ENCODE data around the gene IRF8. TPM values are rescaled to one million over a fixed set of nuclear protein-coding genes. Genes with fewer than 3 reads are reported as not detected.
"Not testable (repeated sequence)": the region's sequence is repeated elsewhere in the genome, so short reads cannot be mapped to it uniquely, and the experiment has no call there.

The IRF8 gene
- polyA plus RNA-seq, 12 donors, result 3.8 to 30.9 (median 5.8) TPM; not detected in 1

DNA sequence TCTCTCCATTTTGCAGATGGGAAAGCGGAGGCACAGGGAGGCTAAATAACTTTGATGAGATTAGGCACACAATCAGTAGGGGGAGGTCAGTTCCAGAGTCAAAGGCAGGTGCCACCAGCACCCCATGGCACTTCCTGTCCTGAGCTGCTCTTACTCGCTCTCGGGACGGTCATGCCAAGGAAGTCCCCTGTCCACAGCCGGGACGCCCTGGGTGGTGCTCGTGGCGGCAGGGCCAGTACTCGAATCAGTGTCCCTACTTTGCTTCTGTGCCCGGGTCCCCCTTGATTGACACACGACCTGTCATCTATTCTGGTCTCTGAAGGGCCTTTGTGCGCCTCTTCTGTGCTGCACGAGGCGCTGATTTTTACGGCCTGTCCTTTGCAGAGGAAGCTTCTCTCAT lies 31.3 kb downstream of the IRF8 start:
- DNase-seq, result no peak

DNA sequence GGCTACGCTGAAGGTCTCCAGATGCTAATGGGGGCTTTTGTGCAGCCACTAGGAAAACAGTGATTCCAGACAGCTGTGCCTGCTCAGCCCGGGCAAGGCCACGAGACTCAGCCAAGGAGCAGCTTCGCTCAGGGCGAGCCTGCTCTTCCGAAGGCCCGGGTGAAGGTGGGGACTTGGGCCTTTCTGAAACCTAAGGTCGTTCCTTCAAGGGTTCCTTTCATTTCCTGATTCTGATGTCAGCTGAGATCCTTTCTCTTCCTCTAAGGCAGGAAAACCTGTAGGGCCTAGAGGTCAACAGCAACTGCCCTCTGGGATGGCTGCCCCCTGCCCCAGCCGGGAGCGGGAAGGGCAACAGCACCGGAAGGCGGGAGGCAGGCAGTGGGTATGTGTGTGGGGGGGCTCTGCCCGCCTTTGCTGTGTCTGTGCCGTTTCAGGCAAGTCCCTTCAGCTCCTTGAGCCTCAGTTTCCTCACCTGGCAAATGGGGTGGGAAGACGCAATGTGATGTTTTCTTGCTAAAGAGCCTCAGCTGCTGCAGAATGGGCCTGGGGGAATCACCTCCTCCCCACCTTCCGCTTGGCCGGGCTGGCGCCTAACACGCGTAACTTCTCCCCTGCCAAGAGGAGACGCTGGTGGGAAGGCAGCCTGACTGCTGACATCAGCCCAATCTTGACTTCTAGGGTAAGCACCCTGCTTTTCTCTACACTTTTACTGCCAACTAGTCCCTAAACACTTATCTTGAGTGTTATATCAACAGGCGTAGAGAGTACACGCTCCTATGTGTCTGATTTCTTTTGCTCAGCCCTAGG lies 32.8 kb downstream of the IRF8 start:
- no peak for DNase-seq

DNA sequence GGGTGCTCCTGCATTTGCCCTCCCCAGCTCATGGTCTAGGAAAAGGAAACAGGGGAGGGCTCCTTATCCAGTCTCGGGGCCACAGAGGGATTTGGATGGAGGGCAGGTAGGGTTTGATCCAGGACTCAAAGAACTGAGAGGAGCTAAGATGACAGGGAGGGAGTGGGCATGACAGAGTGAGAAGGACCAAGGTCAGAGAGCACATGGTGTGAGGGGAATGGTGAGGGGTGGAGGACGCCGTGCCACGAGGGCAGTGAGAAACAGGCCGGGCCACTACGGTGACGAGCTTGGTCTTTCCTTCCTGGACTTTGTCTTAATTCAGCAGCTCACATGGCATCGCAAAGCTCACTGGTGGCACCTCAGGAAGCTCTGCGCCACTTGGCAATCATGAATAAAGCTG lies 35.2 kb downstream of the IRF8 start:
- DNase-seq, result no peak

DNA sequence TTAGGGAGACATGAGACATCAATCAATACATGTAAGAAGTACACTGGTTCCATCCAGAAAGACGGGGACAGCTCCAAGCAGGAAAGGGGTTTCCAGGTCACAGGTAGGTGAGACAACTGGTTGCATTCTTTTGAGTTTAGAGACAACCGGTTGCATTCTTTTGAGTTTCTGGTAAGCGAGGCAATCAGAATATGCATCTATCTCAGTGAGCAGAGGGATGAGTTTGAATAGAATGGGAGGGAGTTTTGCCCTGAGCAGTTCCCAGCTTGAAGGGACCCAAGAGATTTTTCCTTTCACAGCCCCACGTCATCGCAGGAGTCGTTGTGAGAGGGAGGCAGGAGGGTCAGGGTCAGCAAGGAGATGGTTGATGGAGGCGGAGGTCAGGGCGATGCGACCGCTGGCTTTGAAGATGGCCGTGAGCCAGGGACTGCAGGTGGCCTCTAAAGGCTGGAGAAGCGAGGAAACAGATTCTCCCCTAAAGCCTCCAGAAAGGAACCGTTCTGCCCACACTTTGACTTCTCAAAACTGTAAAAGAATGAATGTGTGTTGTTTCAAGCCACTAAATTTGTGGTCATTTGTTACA lies 36.5 kb downstream of the IRF8 start:
- DNase-seq, result no peak

DNA sequence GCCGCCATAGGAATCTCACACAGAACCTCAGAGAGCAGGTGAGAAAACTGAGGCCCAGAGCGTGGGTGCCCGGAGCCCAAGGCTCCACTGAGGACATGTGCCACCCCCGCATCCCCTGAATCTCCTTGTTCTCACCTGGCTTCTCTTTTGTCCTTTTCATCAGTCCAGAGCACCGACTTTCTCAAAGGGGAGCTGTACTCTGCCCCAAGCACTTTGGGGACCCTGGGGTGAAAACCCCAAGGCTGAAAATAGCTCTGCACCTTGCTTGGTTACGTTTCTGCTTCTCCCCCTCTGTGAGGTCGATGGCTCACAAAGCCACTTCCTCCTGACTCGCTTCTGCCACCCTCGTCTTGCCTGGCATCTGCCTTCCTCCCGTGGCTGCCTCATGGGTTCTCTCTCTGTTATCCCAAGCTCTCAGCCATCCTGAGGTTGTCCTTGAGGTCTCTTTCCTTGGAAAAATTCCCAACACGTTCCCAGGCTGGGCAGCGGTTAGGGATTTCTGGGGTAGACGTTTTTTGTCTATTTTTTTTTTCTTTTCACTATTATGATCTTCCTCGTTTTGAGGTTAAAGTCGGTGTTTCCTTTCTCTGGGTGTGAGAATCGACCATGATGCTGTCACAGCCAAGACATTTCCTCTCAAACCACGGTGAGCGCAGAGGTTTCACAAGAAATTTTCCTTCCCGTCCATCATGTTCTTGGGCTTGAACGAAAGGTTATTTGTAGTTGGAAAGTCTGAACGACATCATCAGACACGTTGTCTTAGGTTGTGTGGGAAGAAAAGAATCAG lies 37.2 kb downstream of the IRF8 start:
- DNase-seq, result no peak

DNA sequence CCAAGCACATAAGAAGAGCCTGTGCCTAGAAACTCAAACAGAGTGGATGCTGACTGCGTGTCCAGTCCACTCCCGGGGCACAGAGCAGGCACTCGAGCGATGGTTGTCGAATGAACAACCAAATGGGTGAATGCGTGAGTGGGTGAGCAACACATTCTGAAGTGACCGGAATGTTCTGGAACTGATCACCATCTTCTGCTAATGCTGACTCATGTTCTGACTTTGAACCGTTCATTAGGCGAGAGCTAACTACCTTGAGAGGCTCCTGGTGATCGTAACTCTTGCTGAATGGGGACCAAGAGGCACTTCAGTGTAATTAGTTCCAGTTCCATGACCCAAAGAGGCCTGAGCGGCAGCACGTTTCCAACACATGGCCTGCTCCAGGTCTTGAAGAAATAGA lies 37.9 kb downstream of the IRF8 start:
- no peak for DNase-seq

DNA sequence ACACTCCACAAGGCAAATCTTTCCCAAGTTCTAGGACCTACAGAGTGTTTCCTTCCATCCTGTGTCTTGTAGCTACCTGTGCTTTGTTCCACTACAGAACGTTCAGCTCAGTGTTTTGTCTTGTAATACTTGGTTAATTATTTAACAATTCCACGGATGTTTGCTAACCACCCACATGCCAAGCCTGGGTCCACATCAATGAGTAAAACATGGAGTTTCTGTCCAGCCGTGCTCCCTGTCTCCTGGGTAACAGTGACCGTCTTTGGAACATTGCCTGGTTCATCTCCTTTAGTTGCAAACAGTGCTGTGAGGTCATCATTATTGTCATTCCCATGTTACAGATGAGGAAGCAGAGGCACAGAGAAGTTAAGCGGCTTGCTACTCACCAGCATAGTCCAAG lies 41.3 kb downstream of the IRF8 start:
- no peak for DNase-seq

DNA sequence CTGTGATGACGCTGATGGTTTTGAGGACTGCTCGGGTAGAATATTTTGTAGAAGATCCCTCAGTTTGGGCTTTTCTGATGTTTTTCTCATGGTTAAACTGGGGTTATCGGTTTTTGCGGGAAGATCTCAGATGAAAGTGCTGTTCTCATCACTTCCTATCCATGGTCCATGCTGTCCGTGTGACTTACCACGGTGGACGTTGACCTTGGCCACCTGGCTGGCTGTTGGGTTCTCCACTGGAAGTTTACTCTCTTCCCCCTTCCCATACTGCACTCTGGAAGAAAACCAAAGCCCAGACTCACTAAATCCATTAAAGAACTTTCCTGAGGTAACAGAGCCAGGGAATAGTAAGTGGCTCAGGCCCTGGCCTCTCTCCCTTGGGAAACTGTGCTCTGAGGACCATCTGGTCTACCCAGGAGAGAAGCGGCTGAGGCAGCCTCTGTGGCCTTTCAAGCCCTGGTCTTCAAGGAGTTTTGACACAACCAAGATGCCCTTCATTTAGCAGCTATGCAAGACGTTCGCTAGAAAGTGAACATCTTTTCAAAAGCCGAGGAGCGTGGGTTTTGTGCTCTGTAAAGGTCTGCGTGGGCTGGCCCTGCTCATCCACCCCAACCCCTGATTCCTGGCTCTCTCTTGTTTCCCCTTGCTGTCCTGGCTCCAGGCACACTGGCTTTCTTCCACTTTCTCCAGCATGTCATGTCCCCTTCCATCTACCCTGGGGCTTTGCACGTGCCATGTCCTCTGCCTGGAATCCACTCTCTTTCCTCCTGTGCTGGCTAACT lies 43.1 kb downstream of the IRF8 start:
- no peak for DNase-seq

DNA sequence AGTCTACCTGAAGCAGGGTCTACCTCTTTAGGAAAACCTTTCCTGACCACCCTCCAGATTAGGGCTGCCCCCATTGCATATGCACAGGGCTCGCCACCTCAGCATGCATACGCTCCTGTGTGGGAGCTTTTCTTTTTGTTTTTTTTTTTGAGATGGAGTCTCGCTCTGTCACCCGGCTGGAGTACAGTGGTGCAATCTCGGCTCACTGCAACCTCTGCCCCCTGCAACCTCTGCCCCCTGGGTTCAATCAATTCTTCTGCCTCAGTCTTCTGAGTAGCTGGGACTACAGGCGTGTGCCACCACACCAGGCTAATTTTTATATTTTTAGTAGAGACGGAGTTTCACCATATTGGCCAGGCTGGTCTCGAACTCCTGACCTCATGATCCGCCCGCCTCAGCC lies 43.7 kb downstream of the IRF8 start:
- DNase-seq, result not testable (repeated sequence)

DNA sequence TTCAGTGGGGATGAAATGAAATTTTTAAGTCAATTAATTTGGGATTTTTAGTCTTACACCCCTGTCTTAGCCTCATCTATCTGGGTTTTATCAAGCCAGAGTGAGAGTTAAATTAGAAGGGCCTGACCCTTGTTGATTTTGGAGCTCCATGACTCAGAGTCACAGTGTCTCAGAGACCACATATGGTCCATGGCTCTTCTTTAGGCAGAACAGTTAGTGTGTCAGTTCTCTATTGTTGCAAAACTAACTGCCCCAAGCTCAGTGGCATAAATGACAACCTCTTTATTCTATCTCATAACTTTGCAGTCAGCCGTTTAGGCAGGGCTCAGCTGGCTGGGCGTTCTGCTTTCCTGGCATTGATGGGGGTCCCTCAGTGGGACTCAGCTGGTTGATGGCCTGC lies 44.7 kb downstream of the IRF8 start:
- DNase-seq, result no peak

DNA sequence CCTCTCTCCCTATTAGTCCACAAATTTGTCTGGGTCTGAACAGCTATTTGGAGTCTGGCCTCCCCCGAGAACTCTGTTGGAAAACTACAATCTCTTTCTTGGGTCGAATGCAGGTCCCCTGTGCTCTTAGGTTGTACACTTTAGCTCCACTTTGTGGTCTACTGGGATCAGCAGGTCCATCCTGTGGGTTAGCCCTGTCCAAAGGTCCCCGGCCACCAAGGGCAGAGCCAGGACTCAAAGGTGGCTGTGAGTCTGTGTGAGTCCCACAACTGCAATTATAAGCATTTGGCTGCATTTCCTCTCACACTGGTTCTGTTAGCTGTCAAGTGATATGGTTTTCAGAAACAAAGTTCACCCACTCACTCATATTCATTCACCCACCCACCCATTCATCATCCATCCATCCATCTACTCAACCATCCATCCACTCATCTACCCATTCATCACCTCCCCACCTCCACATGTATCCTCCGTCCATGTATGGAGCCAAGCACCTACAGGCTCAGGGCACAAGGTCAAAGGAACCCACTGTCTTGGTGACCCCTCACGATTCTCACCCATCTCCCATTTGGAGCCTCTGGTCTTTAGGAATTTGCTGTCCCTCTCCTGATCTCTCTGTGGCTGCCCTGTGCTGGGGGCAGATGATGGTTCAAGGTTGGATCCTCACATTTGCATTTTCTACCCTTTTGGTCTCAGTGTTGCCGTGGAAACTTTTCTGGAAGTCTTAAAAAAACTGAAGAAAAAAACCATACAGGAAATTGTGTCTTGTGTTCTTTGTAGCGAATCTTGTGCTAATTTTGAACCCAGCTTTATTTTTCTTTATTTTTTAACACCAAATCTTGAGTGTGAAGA lies 45.8 kb downstream of the IRF8 start:
- DNase-seq, result no peak

DNA sequence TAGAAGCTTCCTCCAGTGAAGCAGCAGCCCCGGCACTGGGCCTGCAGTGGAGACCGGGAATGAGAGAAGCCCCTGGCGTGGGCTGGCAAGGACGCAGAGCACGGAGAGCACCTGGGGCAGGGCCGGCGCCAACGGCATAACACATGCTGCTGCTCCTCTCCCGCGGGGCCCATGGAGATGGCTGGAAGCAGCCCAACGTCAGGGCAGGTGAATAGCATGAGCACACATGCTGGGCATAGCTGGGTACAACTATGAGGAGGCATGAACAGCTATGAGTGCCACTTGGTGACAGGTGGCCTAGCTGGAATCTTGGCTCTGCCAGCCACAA lies 46.4 kb downstream of the IRF8 start:
- DNase-seq, result no peak

DNA sequence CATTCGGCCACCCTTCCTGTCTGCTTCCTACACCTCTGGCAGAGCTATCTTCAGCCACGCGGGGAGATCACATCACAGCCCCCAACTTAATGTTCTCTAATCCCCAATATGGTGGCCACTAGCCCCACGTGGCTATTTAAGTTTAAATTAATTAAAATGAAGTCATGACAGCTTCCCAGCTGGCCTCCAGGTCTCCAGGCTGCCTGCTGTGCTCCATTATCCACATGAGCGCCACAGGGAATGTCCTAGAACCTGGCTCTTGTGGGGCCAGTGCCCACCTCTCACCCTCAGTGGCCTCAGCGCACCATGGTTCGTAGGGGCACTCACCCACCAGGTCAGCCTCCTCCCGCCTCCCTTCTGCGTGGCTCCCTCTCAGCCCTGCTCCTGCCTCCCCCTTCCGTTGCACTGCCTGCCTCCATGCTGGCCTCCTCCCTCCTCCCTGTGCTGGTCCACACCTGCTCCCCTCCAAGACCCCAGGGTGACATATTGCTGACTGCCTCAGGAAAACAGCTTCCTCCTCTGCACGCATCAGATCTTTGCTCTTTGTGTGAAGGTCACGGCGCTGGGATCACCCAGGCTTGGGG lies 47.7 kb downstream of the IRF8 start:
- no peak for DNase-seq

DNA sequence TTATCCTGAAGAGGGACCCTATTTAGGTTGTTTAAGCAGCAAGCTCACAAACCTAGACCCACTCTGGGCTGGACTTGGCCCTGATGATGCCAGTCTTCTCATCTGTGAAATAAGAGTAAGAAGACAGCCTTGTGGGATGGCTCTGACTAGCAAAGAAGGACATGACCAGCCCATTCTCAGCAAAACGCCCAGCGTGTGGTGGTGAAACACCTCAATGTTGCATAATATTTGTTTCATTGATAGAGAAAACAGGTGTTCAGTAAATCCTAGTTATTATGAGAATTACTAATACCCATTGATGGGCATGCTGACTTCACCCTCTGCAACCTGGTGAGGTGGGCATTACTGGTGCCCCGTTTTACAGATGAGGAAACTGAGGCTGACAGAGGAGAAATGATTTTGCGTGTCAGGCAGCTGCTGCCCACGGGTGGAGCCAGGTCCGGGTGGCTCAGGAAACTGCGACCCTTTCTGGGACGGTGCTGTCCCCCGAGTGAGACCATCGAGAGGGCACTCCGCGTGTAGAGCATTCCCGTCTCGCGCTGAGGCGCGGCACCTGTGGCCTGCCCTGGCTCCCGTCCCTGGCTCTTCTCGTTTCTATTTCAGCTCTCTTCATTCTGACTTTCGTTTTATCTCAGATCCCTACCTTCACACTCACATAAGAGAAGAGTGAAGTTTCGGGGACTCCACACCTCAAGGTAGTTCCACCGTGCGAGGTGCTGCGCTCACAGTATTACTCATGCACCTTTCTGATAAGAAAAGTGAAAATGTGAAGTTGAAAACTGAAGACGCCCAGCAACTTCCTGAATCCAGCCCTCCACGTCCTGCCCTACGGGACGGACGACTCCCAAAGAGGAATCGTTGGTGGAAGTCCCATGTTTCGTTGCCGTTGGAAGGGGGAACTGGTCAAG lies 48.5 kb downstream of the IRF8 start:
- DNase-seq, result no peak

DNA sequence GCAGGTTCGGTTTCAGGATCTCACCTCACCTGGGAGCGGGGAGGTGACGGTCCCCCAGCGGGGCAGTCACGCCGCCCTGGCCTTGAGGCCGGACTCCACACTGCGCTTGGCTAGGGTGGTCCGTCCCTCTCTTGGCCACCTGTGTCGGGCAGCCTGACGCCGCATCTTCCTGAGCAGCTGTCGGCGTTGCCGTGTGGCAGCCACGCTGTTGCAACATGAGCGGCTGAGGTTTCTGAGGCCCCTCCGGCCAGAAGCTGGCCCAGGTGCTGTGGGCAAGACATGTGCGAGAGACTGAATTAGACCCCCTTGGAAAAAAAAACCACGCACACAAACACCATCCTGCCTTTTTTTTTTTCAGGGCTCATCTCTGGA lies 49.2 kb downstream of the IRF8 start:
- no peak for DNase-seq

DNA sequence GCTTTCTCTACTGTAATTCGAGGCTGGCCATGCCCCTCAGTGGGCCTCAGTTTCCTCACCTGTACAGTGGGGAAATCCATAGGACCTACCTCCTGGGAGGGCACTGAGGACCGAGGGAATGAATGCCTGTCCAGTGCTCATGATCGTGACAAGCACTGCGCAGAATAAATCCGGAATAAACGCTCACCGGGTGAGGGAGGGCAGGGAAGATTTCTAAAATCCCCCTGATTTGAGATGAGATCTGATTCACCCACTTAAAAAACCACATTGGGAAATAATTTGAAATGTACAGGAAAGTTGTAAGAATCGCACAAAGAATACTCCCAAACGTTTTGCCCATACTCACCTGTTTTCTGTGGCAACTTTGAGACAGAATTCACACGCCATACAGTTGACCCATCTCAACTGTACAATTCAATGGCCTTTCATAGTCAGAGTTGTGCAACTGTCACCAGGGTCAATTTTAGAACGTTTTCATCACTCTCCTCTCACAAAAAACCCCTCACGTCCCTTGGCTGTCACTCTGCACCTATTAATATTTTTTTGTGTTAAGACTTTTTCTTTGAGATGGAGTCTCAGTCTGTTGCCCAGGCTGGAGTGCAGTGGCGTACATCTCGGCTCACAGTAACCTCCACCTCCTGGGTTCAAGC lies 49.8 kb downstream of the IRF8 start:
- DNase-seq, result no peak

DNA sequence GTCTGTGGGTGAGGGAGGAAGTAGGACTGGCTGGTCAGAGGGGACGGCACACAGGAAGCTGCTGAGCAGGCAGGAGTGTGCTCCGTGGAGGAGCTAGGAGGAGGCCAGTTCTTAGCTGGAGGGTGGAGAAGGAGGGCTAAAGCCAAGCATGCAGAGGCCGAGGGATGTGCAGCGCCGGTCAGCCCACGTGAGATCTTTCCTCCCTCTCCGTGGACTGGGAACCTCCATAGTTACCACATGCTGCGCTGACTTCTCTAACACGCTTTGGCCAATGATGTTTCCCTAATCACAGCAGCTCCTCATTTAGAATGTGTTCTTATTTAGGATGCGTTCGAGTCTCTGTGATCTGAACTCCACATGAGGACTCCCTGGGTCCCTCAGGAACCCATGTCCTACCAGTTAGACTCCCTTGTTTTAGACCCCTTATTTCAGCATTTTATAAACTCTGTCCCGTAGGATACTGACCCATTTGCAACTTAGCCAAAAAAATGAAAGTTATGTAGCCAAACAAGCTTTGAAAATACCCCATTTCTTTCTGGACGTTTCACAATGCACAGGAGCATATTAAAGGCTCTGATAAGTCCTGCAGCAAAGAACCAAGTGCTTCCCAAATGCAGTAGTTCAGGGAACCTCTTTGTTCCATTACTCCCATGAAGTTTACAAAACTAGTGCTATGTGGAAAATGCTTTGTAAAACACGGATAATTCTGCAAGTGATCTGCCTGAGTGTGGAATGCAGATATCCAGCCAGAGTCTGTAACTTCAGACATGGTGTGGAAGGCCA lies 51.4 kb downstream of the IRF8 start:
- DNase-seq, result no peak

DNA sequence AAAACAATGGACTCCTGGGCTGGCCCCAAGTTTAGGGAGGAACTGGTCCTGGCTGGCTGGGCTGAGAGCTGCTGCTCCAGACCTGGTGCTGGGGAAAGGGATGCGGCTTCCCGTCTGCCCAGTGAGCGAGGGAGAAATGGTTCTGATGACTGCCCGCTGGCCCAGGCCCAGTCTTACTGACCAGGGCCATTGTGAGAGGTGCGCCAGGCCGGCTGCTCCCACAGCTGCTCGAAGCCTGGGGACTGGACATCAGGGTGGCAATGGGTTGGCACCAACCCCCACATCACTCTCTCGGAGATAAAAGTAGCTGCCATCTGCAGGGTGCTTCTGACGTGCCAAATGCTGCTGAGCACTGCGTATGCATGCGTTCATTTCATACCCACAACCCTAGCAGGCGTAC lies 53.2 kb downstream of the IRF8 start:
- no peak for DNase-seq

DNA sequence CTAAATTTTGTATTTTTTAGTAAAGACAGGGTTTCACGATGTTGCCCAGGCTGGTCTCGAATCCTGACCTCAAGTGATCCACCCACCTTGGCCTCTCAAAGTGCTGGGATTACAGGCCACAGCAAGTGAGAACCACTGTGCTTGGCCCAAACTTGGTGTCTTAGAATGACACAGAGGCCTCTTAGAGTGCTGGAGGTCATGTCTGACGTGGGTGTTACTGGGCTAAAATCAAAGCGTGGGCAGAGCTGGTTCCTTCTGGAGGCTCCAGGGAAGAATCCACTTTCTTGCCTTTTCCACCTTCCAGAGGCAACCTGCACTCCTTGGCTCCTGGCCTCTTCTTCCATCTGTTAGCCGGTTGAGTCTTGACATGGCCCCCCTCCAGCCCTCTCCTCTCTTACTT lies 53.8 kb downstream of the IRF8 start:
- DNase-seq, result no peak
